KMS-11 (cell line): ENCODE data around the gene LHX1.

Experiments
- H2AFZ ChIP-seq: fragments of 200-600 bp; sonication (generic); 2 replicates; pipeline ENCODE4 v1.6.1; 2016; ENCODE audit warnings: antibody characterized with exemption, mixed run types, low read depth
- H3K27ac ChIP-seq: fragments of 200-600 bp; sonication (generic); 2 replicates; pipeline ENCODE4 v1.6.1; 2016; ENCODE audit warnings: mild to moderate bottlenecking, mixed run types
- H3K27me3 ChIP-seq: fragments of 200-600 bp; sonication (generic); 2 replicates; pipeline ENCODE4 v1.6.1; 2017; ENCODE audit warnings: mild to moderate bottlenecking, low read depth, mixed run types, moderate library complexity; ENCODE audit not compliant: insufficient read depth
- H3K36me3 ChIP-seq: fragments of 200-600 bp; sonication (generic); 2 replicates; pipeline ENCODE4 v1.6.1; 2017; ENCODE audit warnings: mild to moderate bottlenecking, mixed run types; ENCODE audit not compliant: insufficient read depth
- H3K4me1 ChIP-seq: fragments of 200-600 bp; sonication (generic); 2 replicates; pipeline ENCODE4 v1.6.1; 2016; ENCODE audit warnings: mild to moderate bottlenecking, low read depth, mixed run types; ENCODE audit not compliant: poor library complexity, severe bottlenecking
- H3K4me2 ChIP-seq: fragments of 200-600 bp; sonication (generic); 2 replicates; pipeline ENCODE4 v1.7.0; 2016; ENCODE audit warnings: mild to moderate bottlenecking, mixed run types
- H3K4me3 ChIP-seq: fragments of 200-600 bp; sonication (generic); IDR thresholded peaks from 2 replicates; pipeline ENCODE4 v1.6.1; 2017; ENCODE audit warnings: low read depth, low read length, mixed read lengths; ENCODE audit not compliant: insufficient read depth
- H3K79me2 ChIP-seq: fragments of 200-600 bp; sonication (generic); 2 replicates; pipeline ENCODE4 v1.6.1; 2016; ENCODE audit warnings: low read depth, mixed run types; ENCODE audit not compliant: insufficient read depth
- H3K9ac ChIP-seq: fragments of 200-600 bp; sonication (generic); 2 replicates; pipeline ENCODE4 v1.6.1; 2016; ENCODE audit warnings: mild to moderate bottlenecking, mixed run types
- H4K20me1 ChIP-seq: fragments of 200-600 bp; sonication (generic); 2 replicates; pipeline ENCODE4 v1.6.1; 2016; ENCODE audit warnings: mild to moderate bottlenecking, mixed run types; ENCODE audit not compliant: insufficient read depth
- TF ChIP-seq, protein P1 (sequence below): fragments of 200-600 bp; sonication (generic); conservative IDR thresholded peaks from 2 replicates; pipeline ENCODE4 v1.6.1; 2017; ENCODE audit warnings: low read depth, mild to moderate bottlenecking, antibody characterized with exemption, low read length, moderate library complexity, mixed read lengths

The LHX1 gene

GRCh38 chr17:36933512-36934143 lies 3.6 kb upstream of the LHX1 start:
- no peaks in the 10 kb centered on the region for H3K36me3 ChIP-seq
- TF ChIP-seq, protein P1, sequence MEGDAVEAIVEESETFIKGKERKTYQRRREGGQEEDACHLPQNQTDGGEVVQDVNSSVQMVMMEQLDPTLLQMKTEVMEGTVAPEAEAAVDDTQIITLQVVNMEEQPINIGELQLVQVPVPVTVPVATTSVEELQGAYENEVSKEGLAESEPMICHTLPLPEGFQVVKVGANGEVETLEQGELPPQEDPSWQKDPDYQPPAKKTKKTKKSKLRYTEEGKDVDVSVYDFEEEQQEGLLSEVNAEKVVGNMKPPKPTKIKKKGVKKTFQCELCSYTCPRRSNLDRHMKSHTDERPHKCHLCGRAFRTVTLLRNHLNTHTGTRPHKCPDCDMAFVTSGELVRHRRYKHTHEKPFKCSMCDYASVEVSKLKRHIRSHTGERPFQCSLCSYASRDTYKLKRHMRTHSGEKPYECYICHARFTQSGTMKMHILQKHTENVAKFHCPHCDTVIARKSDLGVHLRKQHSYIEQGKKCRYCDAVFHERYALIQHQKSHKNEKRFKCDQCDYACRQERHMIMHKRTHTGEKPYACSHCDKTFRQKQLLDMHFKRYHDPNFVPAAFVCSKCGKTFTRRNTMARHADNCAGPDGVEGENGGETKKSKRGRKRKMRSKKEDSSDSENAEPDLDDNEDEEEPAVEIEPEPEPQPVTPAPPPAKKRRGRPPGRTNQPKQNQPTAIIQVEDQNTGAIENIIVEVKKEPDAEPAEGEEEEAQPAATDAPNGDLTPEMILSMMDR = no peak
- H2AFZ ChIP-seq = no peak overlapping the region
- H4K20me1 ChIP-seq = no peaks in the 10 kb centered on the region
- H3K4me2 ChIP-seq = no peak overlapping the region
- H3K4me1 ChIP-seq = peaks cover 5% of the 10 kb centered on the region
- no peaks in the 10 kb centered on the region for H3K79me2 ChIP-seq
- H3K27me3 ChIP-seq = peaks cover 51% of the 10 kb centered on the region
- no peak overlapping the region for H3K4me3 ChIP-seq
- no peak overlapping the region for H3K27ac ChIP-seq
- no peak overlapping the region for H3K9ac ChIP-seq

GRCh38 chr17:36934144-36934691 lies 3.1 kb upstream of the LHX1 start:
- H3K79me2 ChIP-seq = no peaks in the 10 kb centered on the region
- peaks cover 5% of the 10 kb centered on the region for H3K4me1 ChIP-seq
- no peak overlapping the region for H3K4me2 ChIP-seq

GRCh38 chr17:36934692-36935630 lies 2.3 kb upstream of the LHX1 start:
- Histone ChIP-seq H3K79me2 (no peaks in the 10 kb centered on the region), H3K27ac (no peak overlapping the region), H2AFZ (no peak overlapping the region; the same call in 1 of the 2 replicates), H3K4me2 (peak overlapping the region; percentile 57), H3K4me1 (peaks cover 5% of the 10 kb centered on the region), H3K9ac (no peak overlapping the region), H3K4me3 (no peak overlapping the region), H4K20me1 (no peaks in the 10 kb centered on the region), H3K36me3 (no peaks in the 10 kb centered on the region), H3K27me3 (peaks cover 64% of the 10 kb centered on the region)
- TF ChIP-seq, protein P1 = no peak

More at GRCh38 chr17:36934144-36934691, 3.1 kb upstream of the LHX1 start:
- Histone ChIP-seq H3K4me3 (no peak overlapping the region), H2AFZ (no peak overlapping the region), H3K9ac (no peak overlapping the region), H3K36me3 (no peaks in the 10 kb centered on the region), H3K27ac (no peak overlapping the region), H3K27me3 (peaks cover 57% of the 10 kb centered on the region), H4K20me1 (no peaks in the 10 kb centered on the region)
- TF ChIP-seq, protein P1 = no peak

GRCh38 chr17:36935671-36936454 lies 1.4 kb upstream of the LHX1 start:
- Histone ChIP-seq H3K27ac (no peak overlapping the region), H3K4me2 (peak overlapping the region; percentile 57), H3K79me2 (no peaks in the 10 kb centered on the region), H3K9ac (no peak overlapping the region), H3K27me3 (peaks cover 70% of the 10 kb centered on the region), H3K36me3 (no peaks in the 10 kb centered on the region), H2AFZ (peak overlapping the region; percentile 60; the same call in 1 of the 2 replicates), H4K20me1 (no peaks in the 10 kb centered on the region), H3K4me1 (peaks cover 5% of the 10 kb centered on the region), H3K4me3 (no peak overlapping the region)
- TF ChIP-seq, protein P1 = no peak
